Keratinocyte (primary cell): Measurements from ENCODE around the gene P4HA1. TPM values are rescaled to one million over a fixed set of nuclear protein-coding genes. Genes with fewer than 3 reads are reported as not detected.
"Not testable (repeated sequence)": the region's sequence is repeated elsewhere in the genome, so short reads cannot be mapped to it uniquely, and the experiment has no call there.

Source experiments
- DNase-seq: peaks from one replicate; pipeline ENCODE4 v3.0.0-alpha.2; 2011; ENCODE audit warnings: low read depth, missing footprints, low spot score
- FAIRE-seq: peaks from 2 replicates; lab custom pipeline; 2011; peaks lifted over from hg19 to GRCh38; lab: Jason Lieb, UNC
- H2AFZ ChIP-seq: 2 replicates; pipeline ENCODE4 v1.6.0; 2012; ENCODE audit warnings: low read length, control low read depth, inconsistent platforms; ENCODE audit not compliant: control insufficient read depth
- H3K27ac ChIP-seq: 2 replicates; pipeline ENCODE4 v1.5.1; 2011; ENCODE audit warnings: low read length; ENCODE audit not compliant: control insufficient read depth, insufficient read depth
- H3K27me3 ChIP-seq: 3 replicates; pipeline ENCODE4 v1.6.0; 2011; ENCODE audit warnings: low read length; ENCODE audit not compliant: control insufficient read depth, insufficient read depth; ENCODE audit errors: extremely low read depth
- H3K36me3 ChIP-seq, 2 experiments: 2 replicates in 1 of 2; 3 replicates in 1 of 2; pipeline ENCODE4 v1.5.1; 2011; ENCODE audit warnings: low read length in 2 of 2, mild to moderate bottlenecking in 1 of 2; ENCODE audit not compliant: control insufficient read depth in 2 of 2, insufficient read depth in 2 of 2; ENCODE audit errors: extremely low read depth in 1 of 2
- H3K4me1 ChIP-seq: 3 replicates; pipeline ENCODE4 v1.5.1; 2011; ENCODE audit warnings: low read length; ENCODE audit not compliant: control insufficient read depth, insufficient read depth; ENCODE audit errors: extremely low read depth
- H3K4me2 ChIP-seq: 3 replicates; pipeline ENCODE4 v1.6.0; 2011; ENCODE audit warnings: low read depth, low read length; ENCODE audit not compliant: control insufficient read depth, insufficient read depth; ENCODE audit errors: extremely low read depth
- H3K4me3 ChIP-seq, 3 experiments: fragments of 200-600 bp in 1 of 3; sonication (generic) in 1 of 3; 2 replicates in 2 of 3; 3 replicates in 1 of 3; pipeline ENCODE4 v1.5.1; 2011 to 2016; ENCODE audit warnings: low read length in 3 of 3, mild to moderate bottlenecking in 3 of 3, control low read depth in 2 of 3, inconsistent platforms in 1 of 3, low read depth in 1 of 3, mixed read lengths in 1 of 3, mixed run types in 1 of 3, moderate library complexity in 1 of 3; ENCODE audit not compliant: control insufficient read depth in 2 of 3, insufficient read depth in 2 of 3; ENCODE audit errors: extremely low read depth in 1 of 3
- H3K79me2 ChIP-seq: 2 replicates; pipeline ENCODE4 v1.6.0; 2012; ENCODE audit warnings: low read length; ENCODE audit not compliant: control insufficient read depth, insufficient read depth
- H3K9ac ChIP-seq: 3 replicates; pipeline ENCODE4 v1.6.0; 2011; ENCODE audit warnings: low read length; ENCODE audit not compliant: control insufficient read depth, insufficient read depth; ENCODE audit errors: extremely low read depth
- H3K9me1 ChIP-seq: 3 replicates; pipeline ENCODE4 v1.6.0; 2011; ENCODE audit warnings: low read length; ENCODE audit not compliant: control insufficient read depth, insufficient read depth; ENCODE audit errors: extremely low read depth
- H3K9me3 ChIP-seq: 2 replicates; pipeline ENCODE4 v1.5.1; 2012; ENCODE audit warnings: low read depth, low read length; ENCODE audit not compliant: control insufficient read depth
- H4K20me1 ChIP-seq: 3 replicates; pipeline ENCODE4 v1.6.0; 2011; ENCODE audit warnings: low read length; ENCODE audit not compliant: control insufficient read depth, insufficient read depth; ENCODE audit errors: extremely low read depth
- CTCF ChIP-seq, 3 experiments: IDR thresholded peaks in 1 of 3; conservative IDR thresholded peaks in 1 of 3; optimal IDR thresholded peaks in 1 of 3; 2 replicates in 2 of 3; 3 replicates in 1 of 3; pipeline versions ENCODE3 to v1.5.1; 2011; ENCODE audit warnings: low read length in 3 of 3, mild to moderate bottlenecking in 3 of 3, moderate library complexity in 2 of 3, control low read depth in 1 of 3, inconsistent platforms in 1 of 3; ENCODE audit not compliant: insufficient read depth in 2 of 3; ENCODE audit errors: extremely low read depth in 1 of 3
- EZH2 ChIP-seq: IDR thresholded peaks from one replicate; pipeline ENCODE4 v1.6.1; 2012; ENCODE audit warnings: inconsistent platforms, mild to moderate bottlenecking, low read length, moderate library complexity
- dilution Hi-C: fragments of 300-500 bp; cut with MboI; formaldehyde crosslinking; loops from one replicate; pipeline ENCODE4 v1.7.0; 2020; ENCODE audit warnings: low sequenced_read_pairs; ENCODE audit not compliant: extremely low pct_ligation_motif_present
- polyA plus RNA-seq, 5 experiments: library from polyadenylated mRNA; depleted of rRNA in 3 of 5; stranded (reverse) in 3 of 5; stranded (forward) in 1 of 5; unstranded in 1 of 5; fragments of >200 nt; gene quantifications; 1 replicate in 1 of 5; 2 replicates in 3 of 5; 3 replicates in 1 of 5; pipeline versions ENCODE4 v1.2.1 to v1.2.3, GENCODE V29; 2011 to 2012; ENCODE audit warnings: missing spikeins in 2 of 5, low read depth in 1 of 5, low replicate concordance in 1 of 5

The P4HA1 gene
- polyA plus RNA-seq, 1 donor (not counting 4 experiments of a cell fraction or from before 2014, with no cell fraction given), result 67.4 TPM

- H3K9me1 ChIP-seq, H4K20me1 ChIP-seq, FAIRE-seq, H2AFZ ChIP-seq, H3K36me3 ChIP-seq, H3K79me2 ChIP-seq, H3K9ac ChIP-seq, H3K9me3 ChIP-seq, dilution Hi-C loops, H3K27ac ChIP-seq, H3K4me2 ChIP-seq, H3K27me3 ChIP-seq, DNase-seq, H3K4me3 ChIP-seq: not testable (repeated sequence)
- H3K4me1 ChIP-seq, result peaks cover 14% of the 10 kb centered on the region
Measured at GRCh38 chr10:73109248-73109652, 12.6 kb upstream of the P4HA1 start.

GRCh38 chr10:73106301-73106700, 9.6 kb upstream of the P4HA1 start:
- Histone ChIP-seq H3K79me2 (no peaks in the 10 kb centered on the region), H3K27ac (no peak overlapping the region), H3K4me1 (peaks cover 10% of the 10 kb centered on the region), H3K4me3 (no peak overlapping the region), H4K20me1 (no peaks in the 10 kb centered on the region), H3K9ac (no peak overlapping the region), H3K36me3 (peaks cover 0 to 2% of the 10 kb centered on the region in 2 experiments), H3K27me3 (no peaks in the 10 kb centered on the region), H3K9me1 (no peaks in the 10 kb centered on the region), H2AFZ (no peak overlapping the region), H3K9me3 (no peaks in the 10 kb centered on the region), H3K4me2 (no peak overlapping the region)
- DNase-seq (no peak), FAIRE-seq (no peak)
- TF ChIP-seq CTCF (optimal IDR thresholded peaks at IDR 0.05 in 1 of 3, IDR thresholded peaks at IDR 0.05 in 1 of 3, conservative IDR thresholded peaks at IDR 0.05 in 1 of 3; ENCODE audit: extremely low read depth in 1 of 3, insufficient read depth in 2 of 3, low read length in 3 of 3), result no peak
- TF ChIP-seq EZH2, result no peak
- dilution Hi-C loops, result no loop called here

GRCh38 chr10:73099141-73099540, 2.5 kb upstream of the P4HA1 start:
- Histone ChIP-seq H3K9ac (no peak overlapping the region), H2AFZ (no peak overlapping the region), H4K20me1 (no peaks in the 10 kb centered on the region), H3K36me3 (no peaks in the 10 kb centered on the region), H3K27me3 (no peaks in the 10 kb centered on the region), H3K27ac (no peak overlapping the region), H3K9me3 (no peaks in the 10 kb centered on the region), H3K79me2 (peaks cover 23% of the 10 kb centered on the region), H3K9me1 (no peaks in the 10 kb centered on the region), H3K4me2 (no peak overlapping the region), H3K4me1 (peaks cover 11% of the 10 kb centered on the region), H3K4me3 (no peak overlapping the region)
- dilution Hi-C loops, result no loop called here
- FAIRE-seq, result no peak
- no peak for TF ChIP-seq CTCF (optimal IDR thresholded peaks at IDR 0.05 in 1 of 3, IDR thresholded peaks at IDR 0.05 in 1 of 3, conservative IDR thresholded peaks at IDR 0.05 in 1 of 3; ENCODE audit: extremely low read depth in 1 of 3, insufficient read depth in 2 of 3, low read length in 3 of 3)
- no peak for TF ChIP-seq EZH2
- no peak for DNase-seq
